WERI-Rb-1 (cell line): ENCODE results near the gene CBX8.
A peak's percentile ranks its signal among the peaks of the same experiment; 100 is the strongest.

Experiments
- DNase-seq: peaks from one replicate; pipeline ENCODE4 v3.0.0-alpha.2; 2020
- H3K27ac ChIP-seq: fragments of 250-450 bp; sonication (Bioruptor Pico); 2 replicates; pipeline ENCODE4 v1.5.1; 2020; ENCODE audit warnings: mild to moderate bottlenecking, moderate library complexity
- H3K27me3 ChIP-seq: fragments of 250-450 bp; sonication (Bioruptor Pico); 2 replicates; pipeline ENCODE4 v1.5.1; 2021; ENCODE audit warnings: mild to moderate bottlenecking, low read depth, moderate library complexity; ENCODE audit not compliant: insufficient read depth, severe bottlenecking
- H3K36me3 ChIP-seq: fragments of 250-450 bp; sonication (Bioruptor Pico); 2 replicates; pipeline ENCODE4 v1.5.1; 2020; ENCODE audit warnings: mild to moderate bottlenecking, moderate library complexity
- H3K4me3 ChIP-seq: 2 replicates; pipeline ENCODE4 v1.5.1; 2011; ENCODE audit warnings: low read depth, mild to moderate bottlenecking, control low read depth, low read length
- H3K9me3 ChIP-seq: fragments of 250-450 bp; sonication (Bioruptor Pico); 2 replicates; pipeline ENCODE4 v1.5.1; 2021; ENCODE audit warnings: mild to moderate bottlenecking, moderate library complexity; ENCODE audit not compliant: severe bottlenecking
- CTCF ChIP-seq: IDR thresholded peaks from 2 replicates; pipeline ENCODE4 v1.5.1; 2011; ENCODE audit warnings: low read depth, mild to moderate bottlenecking, control low read depth, inconsistent platforms, low read length

The CBX8 gene

GRCh38 chr17:79813297-79814126, 16.6 kb upstream of the CBX8 start:
- H3K36me3 ChIP-seq, result no peaks in the 10 kb centered on the region
- TF ChIP-seq CTCF, result no peak
- peaks cover 9% of the 10 kb centered on the region for H3K9me3 ChIP-seq
- no peaks in the 10 kb centered on the region for H3K27me3 ChIP-seq
- H3K4me3 ChIP-seq, result no peak overlapping the region
- peak overlapping the region; percentile 71 for H3K27ac ChIP-seq
- no peak for DNase-seq

- no peak for DNase-seq
- Histone ChIP-seq H3K4me3 (no peak overlapping the region), H3K9me3 (peaks cover 9% of the 10 kb centered on the region), H3K27ac (peak overlapping the region; percentile 71), H3K36me3 (no peaks in the 10 kb centered on the region), H3K27me3 (no peaks in the 10 kb centered on the region)
- TF ChIP-seq CTCF, result no peak
These were observed 15.7 kb upstream of the CBX8 start for GRCh38 chr17:79812353-79813258.

- TF ChIP-seq CTCF, result no peak
- no peaks in the 10 kb centered on the region for H3K36me3 ChIP-seq
- peaks cover 9% of the 10 kb centered on the region for H3K9me3 ChIP-seq
- DNase-seq, result no peak
- no peaks in the 10 kb centered on the region for H3K27me3 ChIP-seq
- no peak overlapping the region for H3K27ac ChIP-seq
- no peak overlapping the region for H3K4me3 ChIP-seq
These were observed 15.0 kb upstream of the CBX8 start for GRCh38 chr17:79811868-79812352.

- peaks cover 9% of the 10 kb centered on the region for H3K9me3 ChIP-seq
- peak overlapping the region; percentile 29 for H3K4me3 ChIP-seq
- peak; percentile 87 for TF ChIP-seq CTCF
- no peaks in the 10 kb centered on the region for H3K36me3 ChIP-seq
- H3K27ac ChIP-seq, result no peak overlapping the region
- DNase-seq, result peak; percentile 66
- no peaks in the 10 kb centered on the region for H3K27me3 ChIP-seq
These were observed 14.4 kb upstream of the CBX8 start for GRCh38 chr17:79811011-79811867.
